GM21786 (cell line): Measurements from ENCODE around the gene EPHB6.
A peak's percentile ranks its signal among the peaks of the same experiment; 100 is the strongest.

Source experiments
- ATAC-seq: cut with Tn5 transposase; IDR thresholded peaks from one replicate; pipeline ENCODE4 v1.9.1; 2021; ENCODE audit not compliant: unreplicated experiment

The EPHB6 gene

GRCh38 chr7:142876236-142876960, 21.5 kb downstream of the EPHB6 start:
- ATAC-seq: no peak

- no peak for ATAC-seq
Measured at GRCh38 chr7:142876991-142877910, 22.4 kb downstream of the EPHB6 start.

- no peak for ATAC-seq
Measured at GRCh38 chr7:142878315-142878714, 23.4 kb downstream of the EPHB6 start.

GRCh38 chr7:142879060-142879459, 24.2 kb downstream of the EPHB6 start:
- ATAC-seq: no peak

- peak; percentile 81 for ATAC-seq
Measured at GRCh38 chr7:142880876-142881505, 26.1 kb downstream of the EPHB6 start.

- no peak for ATAC-seq
Measured at GRCh38 chr7:142881586-142882337, 26.9 kb downstream of the EPHB6 start.

GRCh38 chr7:142882338-142882678, 27.4 kb downstream of the EPHB6 start:
- ATAC-seq: no peak

- ATAC-seq: no peak
Measured at GRCh38 chr7:142883145-142883544, 28.3 kb downstream of the EPHB6 start.

GRCh38 chr7:142883571-142884285, 28.9 kb downstream of the EPHB6 start:
- ATAC-seq: no peak

GRCh38 chr7:142884286-142884640, 29.4 kb downstream of the EPHB6 start:
- no peak for ATAC-seq

- ATAC-seq: no peak
Measured at GRCh38 chr7:142885311-142886230, 30.7 kb downstream of the EPHB6 start, which contains the start of gene TRPV6. Gene TRPV6, minus strand, starts transcription at chr7:142885745.

- ATAC-seq: no peak
Measured at GRCh38 chr7:142886866-142887265, 32.0 kb downstream of the EPHB6 start.

GRCh38 chr7:142887282-142888015, 32.6 kb downstream of the EPHB6 start:
- ATAC-seq: no peak

- no peak for ATAC-seq
Measured at GRCh38 chr7:142889816-142890215, 34.9 kb downstream of the EPHB6 start.

- ATAC-seq: no peak
Measured at GRCh38 chr7:142890874-142891485, 36.1 kb downstream of the EPHB6 start.

GRCh38 chr7:142891490-142892082, 36.7 kb downstream of the EPHB6 start:
- no peak for ATAC-seq

- no peak for ATAC-seq
Measured at GRCh38 chr7:142892951-142893350, 38.1 kb downstream of the EPHB6 start.
